ENCODE data around the gene TNP2.

TNP2 gene

GRCh38 chr16:11280616-11281522 is 11.7 kb upstream of the TNP2 start, which contains the start of gene PRM1:
Gene PRM1, minus strand, starts transcription at chr16:11281330. Its CDS starts 92 bp downstream, at chr16:11281238.
- Histone ChIP-seq H3K4me3 (ENCODE audit: low read depth, low read length) (no peak within 1 kb of the TSS), H3K27me3 (ENCODE audit: insufficient read depth, low read depth, severe bottlenecking) (no peaks in the 10 kb centered on the region)
- no peak for TF ChIP-seq CTCF (IDR thresholded peaks at IDR 0.05; ENCODE audit: low read depth, low read length)

GRCh38 chr16:11278681-11279628 is 9.8 kb upstream of the TNP2 start:
- no peak for DNase-seq
- Histone ChIP-seq H3K4me3 (ENCODE audit: low read depth, low read length) (no peak overlapping the region), H3K36me3 (no peaks in the 10 kb centered on the region), H3K27ac (no peak overlapping the region), H3K27me3 (ENCODE audit: insufficient read depth, low read depth, severe bottlenecking) (no peaks in the 10 kb centered on the region), H3K9me3 (ENCODE audit: severe bottlenecking) (no peaks in the 10 kb centered on the region)
- no peak for TF ChIP-seq CTCF (IDR thresholded peaks at IDR 0.05; ENCODE audit: low read depth, low read length)

More at GRCh38 chr16:11280616-11281522, 11.7 kb upstream of the TNP2 start, which contains the start of gene PRM1:
- Histone ChIP-seq H3K36me3 (no peaks in the 10 kb centered on the region), H3K27ac (no peak within 1 kb of the TSS), H3K9me3 (ENCODE audit: severe bottlenecking) (no peaks in the 10 kb centered on the region)
- DNase-seq: no peak

GRCh38 chr16:11277607-11278337 is 8.6 kb upstream of the TNP2 start:
- Histone ChIP-seq H3K4me3 (ENCODE audit: low read depth, low read length) (no peak overlapping the region), H3K27me3 (ENCODE audit: insufficient read depth, low read depth, severe bottlenecking) (no peaks in the 10 kb centered on the region), H3K27ac (no peak overlapping the region), H3K9me3 (ENCODE audit: severe bottlenecking) (no peaks in the 10 kb centered on the region), H3K36me3 (no peaks in the 10 kb centered on the region)
- no peak for DNase-seq
- TF ChIP-seq CTCF (IDR thresholded peaks at IDR 0.05; ENCODE audit: low read depth, low read length): no peak

GRCh38 chr16:11276896-11277593 is 7.9 kb upstream of the TNP2 start:
- no peak overlapping the region for H3K27ac ChIP-seq
- no peaks in the 10 kb centered on the region for H3K36me3 ChIP-seq
- H3K27me3 ChIP-seq (ENCODE audit: insufficient read depth, low read depth, severe bottlenecking): no peaks in the 10 kb centered on the region
- no peak for DNase-seq
- H3K9me3 ChIP-seq (ENCODE audit: severe bottlenecking): no peaks in the 10 kb centered on the region
- no peak for TF ChIP-seq CTCF (IDR thresholded peaks at IDR 0.05; ENCODE audit: low read depth, low read length)
- H3K4me3 ChIP-seq (ENCODE audit: low read depth, low read length): no peak overlapping the region

Measured in WERI-Rb-1 (cell line).